Hematopoietic multipotent progenitor cell (in vitro differentiated cells): Measurements from ENCODE around the gene RGL2. TPM values are rescaled to one million over a fixed set of nuclear protein-coding genes. Genes with fewer than 3 reads are reported as not detected.

Source experiments
- DNase-seq, 3 donors: peaks; one replicate each; pipeline ENCODE4 v3.0.0-alpha.2; 2011 to 2015; ENCODE audit warnings: low read depth in 2 of 3, low spot score in 2 of 3
- total RNA-seq: library from RNA; depleted of rRNA; stranded (reverse); fragments of >200 nt; gene quantifications from one replicate; pipeline ENCODE4 v1.2.3, GENCODE V29; 2012

Gene RGL2
- total RNA-seq, 1 donor = 35.5 TPM

DNA sequence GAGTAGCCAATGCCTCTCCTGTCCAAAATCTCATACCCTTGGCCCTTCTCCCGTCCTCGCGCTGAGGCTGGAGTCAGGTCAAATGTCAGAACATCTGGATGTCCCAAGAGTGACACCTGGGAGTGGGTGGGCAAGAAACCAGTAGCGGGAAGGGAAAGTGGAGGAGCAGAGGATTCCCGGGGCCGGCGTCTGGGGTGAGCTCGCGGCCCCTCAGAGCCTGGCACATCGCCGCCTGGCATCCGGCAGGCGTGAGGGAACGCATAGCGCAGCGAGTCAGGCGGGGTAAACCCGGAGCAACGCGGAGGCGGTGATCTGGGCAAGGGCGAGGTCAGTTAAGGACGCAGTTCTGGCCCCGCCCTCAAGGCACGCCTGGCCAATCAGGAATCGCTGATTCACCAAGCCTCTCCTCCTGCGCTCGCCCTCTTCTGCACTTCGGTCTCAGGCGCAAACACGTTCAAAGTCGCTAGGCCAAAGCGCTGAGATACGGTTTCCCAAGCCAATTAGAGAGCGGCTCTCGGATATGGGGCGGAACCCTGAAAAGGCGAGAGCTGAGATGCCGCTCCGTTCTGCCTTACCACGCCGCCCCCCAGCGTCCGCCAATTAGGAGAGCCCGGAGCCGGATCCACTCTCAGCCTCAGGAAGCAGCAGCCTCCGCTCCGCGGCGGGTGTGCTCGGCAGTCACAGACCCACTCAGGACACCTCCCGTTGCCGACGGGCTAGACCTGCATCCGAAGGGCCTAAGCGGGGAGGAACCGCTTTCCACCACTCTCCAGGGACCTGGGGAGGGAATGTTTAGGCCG is 49.6 kb downstream of the RGL2 start:
- peak; percentile 88 to 100 (median 99) for DNase-seq

DNA sequence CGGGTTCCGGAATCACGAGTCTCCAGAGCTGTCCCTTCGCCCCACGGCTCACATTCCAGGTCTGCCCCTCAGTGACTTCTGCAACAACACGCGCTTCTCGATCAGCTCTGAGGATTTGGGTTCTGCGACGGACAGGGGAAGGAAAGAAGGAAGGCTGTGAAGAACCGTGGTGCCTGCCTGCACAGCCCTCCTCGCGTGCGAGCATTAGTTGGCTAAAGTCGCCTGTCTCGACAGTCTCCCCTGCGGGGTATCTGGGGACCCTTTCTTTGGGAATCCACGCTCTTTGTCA is 50.2 kb downstream of the RGL2 start:
- DNase-seq = peak in 1 of 3 donors; percentile 48

DNA sequence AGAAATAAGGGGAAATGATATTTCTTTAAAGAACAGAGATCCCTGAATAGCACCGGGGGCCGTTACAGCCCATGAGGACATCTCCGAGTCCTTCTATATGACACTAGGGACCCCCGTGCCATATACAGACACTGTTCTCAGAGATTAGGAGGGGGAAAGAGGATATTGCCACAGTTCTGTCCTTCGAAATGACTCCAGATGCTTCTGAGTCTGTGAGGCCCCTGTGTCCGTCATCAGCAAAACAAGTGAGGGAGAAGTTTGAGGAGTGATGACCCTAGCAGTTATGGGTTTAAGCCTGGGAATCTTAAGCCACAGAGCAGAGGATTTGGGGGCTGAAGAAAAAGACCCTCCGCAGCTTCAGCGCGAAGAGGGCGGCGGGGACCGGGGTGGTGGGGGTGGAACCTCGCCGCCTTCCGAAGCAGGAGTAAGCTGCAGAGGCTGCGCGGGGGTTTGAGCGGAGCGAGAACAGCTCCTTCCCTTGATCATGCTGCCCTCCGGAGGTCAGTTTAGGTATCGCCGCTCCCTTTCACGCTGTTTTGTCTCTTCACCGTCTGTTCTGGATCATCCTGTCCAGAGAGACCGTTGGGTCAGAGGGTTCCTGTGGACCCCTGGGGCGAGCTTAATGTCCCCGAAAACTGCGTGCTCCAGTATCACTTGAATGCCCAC is 50.6 kb downstream of the RGL2 start:
- DNase-seq = peak; percentile 79 to 91 (median 83)

DNA sequence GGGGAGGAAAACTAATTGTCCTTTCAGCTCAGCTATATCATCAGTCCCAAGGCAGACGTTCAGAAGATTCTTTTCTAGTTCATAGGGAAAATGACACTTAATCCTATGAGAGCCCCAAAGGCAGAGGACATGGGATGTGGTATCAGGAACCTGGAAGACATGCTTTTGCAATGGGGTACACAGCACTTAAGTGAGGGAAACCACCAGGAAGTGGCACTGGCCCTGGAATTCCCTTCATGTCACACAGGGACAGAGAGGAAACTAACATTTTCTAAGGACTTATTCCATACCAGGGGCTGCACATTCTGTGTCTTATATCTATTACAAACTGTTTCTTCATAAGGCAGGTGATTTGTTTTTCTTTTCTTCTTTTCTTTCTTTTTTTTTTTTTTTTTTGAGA is 55.3 kb downstream of the RGL2 start:
- no peak for DNase-seq

DNA sequence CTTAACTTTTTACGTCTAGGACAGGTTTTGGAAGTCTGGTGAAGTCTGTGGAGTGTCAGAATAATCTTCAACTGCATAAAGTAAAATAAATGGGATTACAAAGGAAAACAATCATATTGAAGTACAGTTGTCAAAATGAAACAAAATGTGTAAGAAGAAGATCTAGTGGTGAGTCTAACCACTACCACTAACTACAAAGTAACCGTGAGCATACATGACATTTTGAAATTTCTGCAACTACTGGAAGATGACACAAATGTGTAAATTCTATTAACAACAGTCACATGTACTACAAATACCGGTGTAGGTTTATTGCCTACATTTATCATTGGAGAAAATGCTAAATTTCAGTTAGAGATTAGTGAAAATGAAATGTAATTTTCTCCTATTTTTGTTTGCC is 56.8 kb downstream of the RGL2 start:
- DNase-seq = no peak

Other genes starting within 250 kb of the RGL2 start
- 618 TPM for gene HLA-DPA1, start 225.3 kb downstream of the RGL2 start, total RNA-seq
- 396 TPM for gene HLA-DPB1, start 223.0 kb downstream of the RGL2 start, total RNA-seq
- gene COL11A2, start 106.5 kb downstream of the RGL2 start, total RNA-seq = 0.27 TPM
- 23.4 TPM for gene RXRB, start 98.3 kb downstream of the RGL2 start, total RNA-seq
- 29.9 TPM for gene SLC39A7, start 98.1 kb downstream of the RGL2 start, total RNA-seq
- gene HSD17B8, start 94.3 kb downstream of the RGL2 start, total RNA-seq = 55.7 TPM
- 40.4 TPM for gene RING1, start 90.4 kb downstream of the RGL2 start, total RNA-seq
- gene VPS52, start 27.1 kb downstream of the RGL2 start, total RNA-seq = 62.5 TPM
- gene RPS18, start 26.9 kb downstream of the RGL2 start, total RNA-seq = 10,287 TPM
- gene B3GALT4, start 21.8 kb downstream of the RGL2 start, total RNA-seq = 14.3 TPM
- gene WDR46, start 9.7 kb downstream of the RGL2 start, total RNA-seq = 63.3 TPM
- gene PFDN6, start 9.3 kb downstream of the RGL2 start, total RNA-seq = 7.5 TPM
- 323 TPM for gene TAPBP, start 15.1 kb upstream of the RGL2 start, total RNA-seq
- 27.7 TPM for gene ZBTB22, start 18.8 kb upstream of the RGL2 start, total RNA-seq
- 63.6 TPM for gene DAXX, start 24.0 kb upstream of the RGL2 start, total RNA-seq
- 4.8 TPM for gene KIFC1, start 92.9 kb upstream of the RGL2 start, total RNA-seq
- gene PHF1, start 112.1 kb upstream of the RGL2 start, total RNA-seq = 22.9 TPM
- 109 TPM for gene CUTA, start 119.2 kb upstream of the RGL2 start, total RNA-seq
- gene SYNGAP1, start 121.1 kb upstream of the RGL2 start, total RNA-seq = 22.4 TPM
- 6.2 TPM for gene ZBTB9, start 155.6 kb upstream of the RGL2 start, total RNA-seq